Measurements from ENCODE around the gene NOM1.

Gene NOM1

DNA sequence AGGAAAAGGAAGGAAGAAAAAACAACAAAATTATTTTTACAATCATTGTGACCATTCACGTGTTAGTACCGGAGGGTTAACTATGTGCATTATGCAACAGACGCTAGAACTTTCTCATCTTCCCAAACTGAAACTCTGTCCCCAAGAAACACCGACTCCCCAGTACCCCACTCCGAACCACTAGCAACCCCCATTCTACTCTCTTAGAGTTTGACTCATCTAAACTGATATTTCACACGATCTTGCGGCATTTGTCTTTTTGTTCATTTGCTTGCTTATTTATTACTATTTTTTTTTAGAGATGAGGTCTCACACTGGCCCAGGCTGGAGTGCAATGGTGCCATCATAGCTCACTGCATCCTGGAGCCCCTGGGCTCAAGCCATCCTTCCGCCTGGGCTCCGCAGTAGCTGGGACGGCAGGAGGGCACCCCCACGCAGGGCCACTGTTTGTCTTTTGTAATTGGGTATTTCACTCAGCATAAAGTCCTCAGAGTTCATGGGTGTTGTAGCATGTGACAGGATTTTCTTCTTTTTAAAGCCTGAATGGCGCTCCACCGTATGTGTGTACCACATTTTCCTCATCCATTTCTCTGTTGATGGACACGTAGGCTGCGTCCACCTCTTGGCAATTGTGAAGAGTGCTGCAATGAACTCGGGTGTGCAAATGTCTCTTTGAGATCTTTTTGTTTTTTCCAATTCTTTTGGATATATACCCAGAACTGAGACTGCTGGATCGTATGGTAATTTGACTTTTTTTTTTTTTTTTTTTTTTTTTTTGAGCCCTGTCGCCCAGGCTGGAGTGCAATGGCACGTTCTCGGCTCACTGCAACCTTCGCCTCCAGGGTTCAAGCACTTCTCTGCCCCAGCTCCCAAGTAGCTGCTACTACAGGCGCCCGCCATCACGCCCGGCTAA lies 51.5 kb downstream of the NOM1 start:
- TF ChIP-seq CTCF (IDR thresholded peaks at IDR 0.05): no peak
- Histone ChIP-seq H3K27me3 (peaks cover 7 to 94% of the 10 kb centered on the region in 2 donors), H3K4me3 (peak overlapping the region; percentile 39 to 50), H3K27ac (no peak overlapping the region), H3K4me1 (peaks cover 0 to 57% (median 48%) of the 10 kb centered on the region in 4 donors), H3K9me3 (peaks cover 0 to 6% (median 0%) of the 10 kb centered on the region in 3 donors), H3K36me3 (no peaks in the 10 kb centered on the region)
- peak in 1 of 2 donors; percentile 17 for DNase-seq
- intact Hi-C loops (cut with DNase I; ENCODE audit: low total_unique reads): no loop called here

GRCh38 chr7:157001920-157002818 lies 52.7 kb downstream of the NOM1 start:
- Histone ChIP-seq H3K4me3 (no peak overlapping the region), H3K36me3 (no peaks in the 10 kb centered on the region), H3K27ac (no peak overlapping the region), H3K9me3 (peaks cover 0 to 3% (median 0%) of the 10 kb centered on the region in 3 donors), H3K4me1 (peaks cover 0 to 57% (median 48%) of the 10 kb centered on the region in 4 donors), H3K27me3 (peaks cover 8 to 98% of the 10 kb centered on the region in 2 donors)
- no peak for TF ChIP-seq CTCF (IDR thresholded peaks at IDR 0.05)
- DNase-seq: peak in 1 of 2 donors; percentile 51
- intact Hi-C loops (cut with DNase I; ENCODE audit: low total_unique reads): no loop called here

GRCh38 chr7:157002819-157003421 lies 53.4 kb downstream of the NOM1 start:
- TF ChIP-seq CTCF (IDR thresholded peaks at IDR 0.05): no peak
- H3K27ac ChIP-seq: no peak overlapping the region
- intact Hi-C loops (cut with DNase I; ENCODE audit: low total_unique reads): no loop called here
- peaks cover 8 to 98% of the 10 kb centered on the region in 2 donors for H3K27me3 ChIP-seq
- DNase-seq: peak in 1 of 2 donors; percentile 40
- peaks cover 0 to 57% (median 48%) of the 10 kb centered on the region in 4 donors for H3K4me1 ChIP-seq
- H3K4me3 ChIP-seq: no peak overlapping the region
- H3K9me3 ChIP-seq: no peaks in the 10 kb centered on the region
- H3K36me3 ChIP-seq: no peaks in the 10 kb centered on the region

DNA sequence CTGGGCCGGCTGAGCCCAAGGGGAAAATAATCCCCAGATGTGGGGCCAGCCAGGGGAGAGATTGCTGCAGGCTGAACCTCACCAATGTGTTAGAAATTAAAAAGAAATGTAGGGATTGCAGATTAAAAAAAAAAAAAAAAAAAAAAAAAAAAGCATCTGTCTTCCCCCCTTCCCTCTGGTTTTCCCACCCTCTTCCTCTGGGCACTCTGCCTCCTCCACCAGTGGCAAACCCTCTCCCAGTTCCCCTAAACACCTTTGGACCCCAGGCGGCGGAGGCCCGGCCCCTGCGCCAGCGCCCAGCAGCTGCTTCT lies 53.9 kb downstream of the NOM1 start:
- Histone ChIP-seq H3K36me3 (no peaks in the 10 kb centered on the region), H3K4me3 (no peak overlapping the region), H3K27ac (no peak overlapping the region), H3K4me1 (peaks cover 0 to 57% (median 48%) of the 10 kb centered on the region in 4 donors), H3K9me3 (no peaks in the 10 kb centered on the region), H3K27me3 (peaks cover 8 to 98% of the 10 kb centered on the region in 2 donors)
- intact Hi-C loops (cut with DNase I; ENCODE audit: low total_unique reads): no loop called here
- TF ChIP-seq CTCF (IDR thresholded peaks at IDR 0.05): no peak
- no peak for DNase-seq

- Histone ChIP-seq H3K27ac (no peak overlapping the region), H3K4me1 (peaks cover 0 to 59% (median 48%) of the 10 kb centered on the region in 4 donors), H3K36me3 (no peaks in the 10 kb centered on the region), H3K4me3 (no peak overlapping the region), H3K27me3 (peaks cover 8 to 100% of the 10 kb centered on the region in 2 donors), H3K9me3 (no peaks in the 10 kb centered on the region)
- no peak for TF ChIP-seq CTCF (IDR thresholded peaks at IDR 0.05)
- peak in 1 of 2 donors; percentile 61 for DNase-seq
- intact Hi-C loops (cut with DNase I; ENCODE audit: low total_unique reads): no loop called here
These were observed 54.4 kb downstream of the NOM1 start for GRCh38 chr7:157003756-157004520.

All from tibial artery (tissue), 4 donors.